Raji (cell line): ENCODE measurements around the gene KIAA1586.
A peak's percentile ranks its signal among the peaks of the same experiment; 100 is the strongest.

Source experiments
- POLR2A ChIP-seq: IDR thresholded peaks from 2 replicates; pipeline ENCODE4 v1.6.1; 2011; ENCODE audit warnings: low read depth, low read length, control low read depth; ENCODE audit not compliant: insufficient read depth

The KIAA1586 gene

GRCh38 chr6:57089687-57090457, 43.4 kb downstream of the KIAA1586 start, which contains the start of gene ZNF451:
Gene ZNF451, plus strand, starts transcription at chr6:57090188. Its CDS starts 66 bp downstream, at chr6:57090254.
- TF ChIP-seq POLR2A: peak; percentile 80

- TF ChIP-seq POLR2A: no peak
Measured at GRCh38 chr6:57094689-57095088, 48.2 kb downstream of the KIAA1586 start.

- no peak for TF ChIP-seq POLR2A
Measured at GRCh38 chr6:57097596-57097995, 51.1 kb downstream of the KIAA1586 start.

DNA sequence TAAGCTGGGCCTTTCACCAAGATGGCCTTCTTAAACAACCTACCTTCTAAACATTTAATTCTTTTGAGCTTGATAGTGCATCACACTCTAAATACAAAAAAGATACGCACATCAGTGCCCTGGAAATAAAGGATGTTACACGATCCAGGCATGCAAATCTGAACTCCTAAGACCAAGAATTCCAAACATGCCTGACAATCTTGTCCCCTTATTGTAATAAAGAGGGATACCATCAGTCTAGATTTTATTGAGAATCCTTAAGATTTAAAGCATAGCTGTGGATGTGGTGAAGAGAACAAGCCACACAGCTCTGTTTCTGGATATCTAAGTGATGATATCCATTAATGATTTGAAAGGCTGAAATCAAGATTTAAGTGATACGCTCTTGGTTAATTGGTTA, 56.5 kb downstream of the KIAA1586 start:
- TF ChIP-seq POLR2A: no peak

GRCh38 chr6:57104336-57104735, 57.8 kb downstream of the KIAA1586 start:
- TF ChIP-seq POLR2A: no peak
